Head of caudate nucleus (tissue), 42 donors: ENCODE measurements around the gene CDIP1.
A peak's percentile ranks its signal among the peaks of the same experiment; 100 is the strongest.

ENCODE experiments used
- DNase-seq, 42 donors: peaks; one replicate each; pipeline versions ENCODE4 v3.0.0 to v3.0.0-alpha.2; 2020 to 2021; ENCODE audit warnings: mixed read lengths in 7 of 42
- intact Hi-C: fragments of 100-400 bp; cut with DNase I; formaldehyde crosslinking; loops from one replicate; pipeline ENCODE4 v1.15.0; 2022

CDIP1 gene

GRCh38 chr16:4548124-4548523, 9.6 kb upstream of the CDIP1 start:
- intact Hi-C loops, result no loop called here
- DNase-seq, result no peak

- DNase-seq, result no peak
- intact Hi-C loops, result loop anchor here (5.0 kb wide), 1 partner anchor 37 kb away; no protein-coding TSS in a partner anchor
Measured at GRCh38 chr16:4544473-4544872, 5.9 kb upstream of the CDIP1 start.

GRCh38 chr16:4539716-4540284, 1.2 kb upstream of the CDIP1 start:
- DNase-seq, result no peak
- intact Hi-C loops, result loop anchor here (5.0 kb wide), 1 partner anchor 32 kb away; no protein-coding TSS in a partner anchor

- peak in 39 of 42 donors; percentile 9 to 74 (median 47) for DNase-seq
Measured at GRCh38 chr16:4537376-4538343, 913 bp downstream of the CDIP1 start.

GRCh38 chr16:4536391-4537106, 2.0 kb downstream of the CDIP1 start:
- intact Hi-C loops, result no loop called here
- DNase-seq, result no peak

More at GRCh38 chr16:4537376-4538343, 913 bp downstream of the CDIP1 start:
- intact Hi-C loops, result no loop called here

- DNase-seq, result no peak
- intact Hi-C loops, result no loop called here
Measured at GRCh38 chr16:4535627-4536108, 2.9 kb downstream of the CDIP1 start.

GRCh38 chr16:4534151-4534790, 4.3 kb downstream of the CDIP1 start:
- DNase-seq, result no peak
- intact Hi-C loops, result no loop called here

GRCh38 chr16:4533490-4533889, 5.1 kb downstream of the CDIP1 start:
- no peak for DNase-seq
- intact Hi-C loops, result no loop called here

GRCh38 chr16:4532238-4532637, 6.3 kb downstream of the CDIP1 start:
- intact Hi-C loops, result no loop called here
- DNase-seq, result no peak

- DNase-seq, result no peak
- intact Hi-C loops, result no loop called here
Measured at GRCh38 chr16:4531811-4532210, 6.8 kb downstream of the CDIP1 start.

GRCh38 chr16:4529085-4530060, 9.2 kb downstream of the CDIP1 start:
- DNase-seq, result no peak
- intact Hi-C loops, result no loop called here

- intact Hi-C loops, result no loop called here
Measured at GRCh38 chr16:4525634-4526277, 12.8 kb downstream of the CDIP1 start.

GRCh38 chr16:4525069-4525468, 13.5 kb downstream of the CDIP1 start:
- intact Hi-C loops, result no loop called here
- DNase-seq, result peak in 1 of 42 donors; percentile 49

More at GRCh38 chr16:4525634-4526277, 12.8 kb downstream of the CDIP1 start:
- no peak for DNase-seq

GRCh38 chr16:4524571-4524970, 14.0 kb downstream of the CDIP1 start:
- intact Hi-C loops, result no loop called here
- DNase-seq, result no peak

GRCh38 chr16:4523686-4524085, 14.9 kb downstream of the CDIP1 start:
- peak in 9 of 42 donors; percentile 35 to 67 (median 59) for DNase-seq
- intact Hi-C loops, result no loop called here

GRCh38 chr16:4522051-4522581, 16.5 kb downstream of the CDIP1 start:
- DNase-seq, result peak; percentile 57 to 92 (median 80)
- intact Hi-C loops, result no loop called here

GRCh38 chr16:4520913-4521312, 17.7 kb downstream of the CDIP1 start:
- intact Hi-C loops, result no loop called here
- DNase-seq, result no peak
